Breast epithelium (tissue), 3 donors: ENCODE measurements around the gene NELL1.

Experiments
- CTCF ChIP-seq, 3 donors: fragments of 450-650 bp; IDR thresholded peaks; one replicate each; pipeline ENCODE4 v1.5.1; 2016 to 2017; ENCODE audit warnings: antibody characterized with exemption in 3 of 3, mild to moderate bottlenecking in 3 of 3, moderate library complexity in 3 of 3
- POLR2A ChIP-seq: fragments of 450-650 bp; IDR thresholded peaks from one replicate; pipeline ENCODE4 v1.6.1; 2016; ENCODE audit warnings: antibody characterized with exemption, mild to moderate bottlenecking, moderate library complexity
- POLR2AphosphoS5 ChIP-seq, 3 donors: sonication (generic); formaldehyde crosslinking; IDR thresholded peaks; one replicate each; pipeline ENCODE4 v1.6.1; 2017; ENCODE audit warnings: antibody characterized with exemption in 3 of 3

- TF ChIP-seq CTCF (IDR thresholded peaks at IDR 0.05): no peak
- TF ChIP-seq POLR2A: no peak
- TF ChIP-seq POLR2AphosphoS5 (IDR thresholded peaks at IDR 0.05): no peak
Observed at GRCh38 chr11:21461701-21462100, 792.3 kb downstream of the NELL1 start.
